Brain pericyte (primary cell): ENCODE results near the gene GATA3.

Experiments used
- DNase-seq: peaks from one replicate; pipeline ENCODE4 v3.0.0-alpha.2; 2012; ENCODE audit warnings: low read depth, low spot score

GATA3 gene

GRCh38 chr10:8037941-8038894, 16.3 kb upstream of the GATA3 start:
- no peak for DNase-seq

- no peak for DNase-seq
Observed at GRCh38 chr10:8039321-8039881, 15.1 kb upstream of the GATA3 start.

- no peak for DNase-seq
Observed at GRCh38 chr10:8040651-8041050, 13.8 kb upstream of the GATA3 start.

GRCh38 chr10:8041284-8041991, 13.1 kb upstream of the GATA3 start:
- DNase-seq = no peak

- no peak for DNase-seq
Observed at GRCh38 chr10:8041992-8042720, 12.3 kb upstream of the GATA3 start.

- DNase-seq = no peak
Observed at GRCh38 chr10:8042721-8043568, 11.5 kb upstream of the GATA3 start.

- DNase-seq = no peak
Observed at GRCh38 chr10:8043569-8044306, 10.8 kb upstream of the GATA3 start.

GRCh38 chr10:8044331-8044907, 10.1 kb upstream of the GATA3 start:
- DNase-seq = no peak

GRCh38 chr10:8044908-8045725, 9.4 kb upstream of the GATA3 start:
- DNase-seq = no peak

- no peak for DNase-seq
Observed at GRCh38 chr10:8045726-8046494, 8.6 kb upstream of the GATA3 start.

GRCh38 chr10:8047452-8048280, 6.8 kb upstream of the GATA3 start:
- DNase-seq = no peak

GRCh38 chr10:8048281-8049008, 6.0 kb upstream of the GATA3 start:
- no peak for DNase-seq

- no peak for DNase-seq
Observed at GRCh38 chr10:8049045-8049864, 5.2 kb upstream of the GATA3 start.

- DNase-seq = no peak
Observed at GRCh38 chr10:8049865-8050555, 4.5 kb upstream of the GATA3 start.

- no peak for DNase-seq
Observed at GRCh38 chr10:8050556-8051108, 3.9 kb upstream of the GATA3 start.
